Endothelial cell (in vitro differentiated cells): ENCODE measurements around the gene MVB12B. TPM values are rescaled to one million over a fixed set of nuclear protein-coding genes. Genes with fewer than 3 reads are reported as not detected.
"Not testable (repeated sequence)": the region's sequence is repeated elsewhere in the genome, so short reads cannot be mapped to it uniquely, and the experiment has no call there.

Source experiments
- DNase-seq: peaks from one replicate; pipeline ENCODE4 v3.0.0; 2021; ENCODE audit warnings: low spot score
- H3K27ac Mint-ChIP-seq: one replicate; pipeline ENCODE4 v1.8.0; 2021; ENCODE audit warnings: mixed read lengths, inconsistent platforms; ENCODE audit not compliant: unreplicated experiment
- H3K27me3 Mint-ChIP-seq: one replicate; pipeline ENCODE4 v1.8.0; 2021; ENCODE audit warnings: mild to moderate bottlenecking, moderate library complexity, mixed read lengths, inconsistent platforms; ENCODE audit not compliant: unreplicated experiment
- H3K36me3 Mint-ChIP-seq: one replicate; pipeline ENCODE4 v1.8.0; 2021; ENCODE audit warnings: mild to moderate bottlenecking, low read depth, mixed read lengths, inconsistent platforms; ENCODE audit not compliant: unreplicated experiment
- H3K4me1 Mint-ChIP-seq: one replicate; pipeline ENCODE4 v1.8.0; 2021; ENCODE audit warnings: mild to moderate bottlenecking, mixed read lengths, inconsistent platforms; ENCODE audit not compliant: unreplicated experiment
- H3K4me3 Mint-ChIP-seq: one replicate; pipeline ENCODE4 v1.8.0; 2021; ENCODE audit warnings: mild to moderate bottlenecking, mixed read lengths, inconsistent platforms; ENCODE audit not compliant: unreplicated experiment
- H3K9me3 Mint-ChIP-seq: one replicate; pipeline ENCODE4 v1.8.0; 2021; ENCODE audit warnings: mixed read lengths, inconsistent platforms; ENCODE audit not compliant: unreplicated experiment
- CTCF ChIP-seq: fragments of 200-600 bp; sonication (generic); IDR thresholded peaks from one replicate; pipeline ENCODE4 v1.5.0; 2021; ENCODE audit warnings: antibody characterized with exemption; ENCODE audit not compliant: unreplicated experiment
- total RNA-seq: library from RNA; stranded (reverse); fragmentation: NEBNext Ultra II Directional; extraction: Animal tissue kit (Norgen Biotek cat#: 25700); gene quantifications from one replicate; pipeline ENCODE4 v1.2.1, GENCODE V29; 2021; ENCODE audit not compliant: unreplicated experiment

MVB12B gene
- total RNA-seq, 1 donor from 2014 or later: 18.8 TPM

GRCh38 chr9:126472948-126473298, 146.3 kb downstream of the MVB12B start:
- H3K4me1 Mint-ChIP-seq: peaks cover 18% of the 10 kb centered on the region
- no peak for TF ChIP-seq CTCF

GRCh38 chr9:126474206-126474765, 147.7 kb downstream of the MVB12B start:
- no peaks in the 10 kb centered on the region for H3K9me3 Mint-ChIP-seq
- H3K4me3 Mint-ChIP-seq: no peak overlapping the region
- no peak for TF ChIP-seq CTCF
- no peak for DNase-seq
- peaks cover 18% of the 10 kb centered on the region for H3K4me1 Mint-ChIP-seq
- no peak overlapping the region for H3K27ac Mint-ChIP-seq
- H3K27me3 Mint-ChIP-seq: no peaks in the 10 kb centered on the region
- H3K36me3 Mint-ChIP-seq: peaks cover 4% of the 10 kb centered on the region

More at GRCh38 chr9:126472948-126473298, 146.3 kb downstream of the MVB12B start:
- H3K9me3 Mint-ChIP-seq: no peaks in the 10 kb centered on the region
- peaks cover 7% of the 10 kb centered on the region for H3K36me3 Mint-ChIP-seq
- no peak overlapping the region for H3K4me3 Mint-ChIP-seq
- DNase-seq: no peak
- H3K27me3 Mint-ChIP-seq: no peaks in the 10 kb centered on the region
- H3K27ac Mint-ChIP-seq: no peak overlapping the region

- Mint-ChIP-seq H3K4me1 (peaks cover 18% of the 10 kb centered on the region), H3K9me3 (no peaks in the 10 kb centered on the region), H3K36me3 (peaks cover 9% of the 10 kb centered on the region), H3K4me3 (no peak overlapping the region), H3K27ac (no peak overlapping the region), H3K27me3 (peaks cover 2% of the 10 kb centered on the region)
- TF ChIP-seq CTCF: no peak
- DNase-seq: no peak
Measured at GRCh38 chr9:126474786-126475485, 148.3 kb downstream of the MVB12B start.

- peaks cover 4% of the 10 kb centered on the region for H3K27me3 Mint-ChIP-seq
- H3K4me1 Mint-ChIP-seq: peaks cover 16% of the 10 kb centered on the region
- H3K36me3 Mint-ChIP-seq: peaks cover 11% of the 10 kb centered on the region
- no peaks in the 10 kb centered on the region for H3K9me3 Mint-ChIP-seq
- DNase-seq: no peak
- no peak overlapping the region for H3K27ac Mint-ChIP-seq
- no peak overlapping the region for H3K4me3 Mint-ChIP-seq
- no peak for TF ChIP-seq CTCF
Measured at GRCh38 chr9:126475933-126476555, 149.4 kb downstream of the MVB12B start.

GRCh38 chr9:126477432-126477831, 150.8 kb downstream of the MVB12B start:
- not testable (repeated sequence) for H3K4me3 Mint-ChIP-seq, H3K9me3 Mint-ChIP-seq, H3K27ac Mint-ChIP-seq, H3K27me3 Mint-ChIP-seq, DNase-seq, H3K4me1 Mint-ChIP-seq
- H3K36me3 Mint-ChIP-seq: peaks cover 11% of the 10 kb centered on the region
